GM21723 (cell line): Measurements from ENCODE around the gene ZNF365.
A peak's percentile ranks its signal among the peaks of the same experiment; 100 is the strongest.

ENCODE experiments used
- ATAC-seq: cut with Tn5 transposase; IDR thresholded peaks from one replicate; pipeline ENCODE4 v1.9.1; 2021; ENCODE audit warnings: mild to moderate bottlenecking, moderate library complexity; ENCODE audit not compliant: unreplicated experiment

ZNF365 gene

GRCh38 chr10:62413652-62414051 is 39.5 kb downstream of the ZNF365 start:
- no peak for ATAC-seq

- ATAC-seq = no peak
Observed at GRCh38 chr10:62414359-62414758, 40.2 kb downstream of the ZNF365 start.

GRCh38 chr10:62422068-62422590 is 48.0 kb downstream of the ZNF365 start:
- no peak for ATAC-seq

GRCh38 chr10:62424026-62424425 is 49.9 kb downstream of the ZNF365 start:
- no peak for ATAC-seq

GRCh38 chr10:62426086-62426485 is 51.9 kb downstream of the ZNF365 start:
- no peak for ATAC-seq

- no peak for ATAC-seq
Observed at GRCh38 chr10:62426600-62426999, 52.4 kb downstream of the ZNF365 start.

GRCh38 chr10:62430881-62431280 is 56.7 kb downstream of the ZNF365 start:
- ATAC-seq = no peak

GRCh38 chr10:62433181-62433692 is 59.1 kb downstream of the ZNF365 start:
- ATAC-seq = peak; percentile 79

- no peak for ATAC-seq
Observed at GRCh38 chr10:62433901-62434300, 59.7 kb downstream of the ZNF365 start.

- peak; percentile 70 for ATAC-seq
Observed at GRCh38 chr10:62437696-62438095, 63.5 kb downstream of the ZNF365 start.

- ATAC-seq = no peak
Observed at GRCh38 chr10:62442006-62442405, 67.8 kb downstream of the ZNF365 start.

GRCh38 chr10:62442894-62443669 is 68.9 kb downstream of the ZNF365 start:
- no peak for ATAC-seq

- ATAC-seq = no peak
Observed at GRCh38 chr10:62443866-62444265, 69.7 kb downstream of the ZNF365 start.

GRCh38 chr10:62446627-62447026 is 72.5 kb downstream of the ZNF365 start:
- no peak for ATAC-seq

- ATAC-seq = no peak
Observed at GRCh38 chr10:62450912-62451610, 76.9 kb downstream of the ZNF365 start.

- no peak for ATAC-seq
Observed at GRCh38 chr10:62451611-62451975, 77.4 kb downstream of the ZNF365 start.
